Endothelial cell of umbilical vein (primary cell): Measurements from ENCODE around the gene SH3RF1. TPM values are rescaled to one million over a fixed set of nuclear protein-coding genes. Genes with fewer than 3 reads are reported as not detected.
A peak's percentile ranks its signal among the peaks of the same experiment; 100 is the strongest.

Source experiments
- BruUV-seq: library from RNA; stranded (reverse); fragments of 400-500 nt; replicated peaks from 2 replicates; lab custom pipeline; 2021; lab: Mats Ljungman, UMichigan
- CTCF ChIA-PET: fragments of 300-600, 350-600 bp; sonication (Branson Sonifier 250); formaldehyde crosslinking; loops from one replicate; lab custom pipeline; 2021; ENCODE audit warnings: antibody characterized with exemption, inconsistent platforms; lab: Charles Lee
- POLR2A ChIA-PET: fragments of 300-600, 350-600 bp; sonication (Branson Sonifier 250); formaldehyde crosslinking; loops from one replicate; lab custom pipeline; 2021; ENCODE audit warnings: antibody characterized with exemption, inconsistent platforms; lab: Charles Lee
- DNase-seq: peaks from one replicate; pipeline ENCODE4 v3.0.0-alpha.2; 2011; ENCODE audit warnings: low read depth, low spot score
- FAIRE-seq: peaks from 2 replicates; lab custom pipeline; 2011; peaks lifted over from hg19 to GRCh38; lab: Jason Lieb, UNC
- H2AFZ ChIP-seq: 2 replicates; pipeline ENCODE4 v1.6.0; 2012; ENCODE audit warnings: low read depth, low read length, control low read depth, inconsistent platforms
- H3K27ac ChIP-seq: 2 replicates; pipeline ENCODE4 v1.5.1; 2011; ENCODE audit warnings: low read depth, mild to moderate bottlenecking, control low read depth, low read length, moderate library complexity; ENCODE audit not compliant: insufficient read depth
- H3K27me3 ChIP-seq, 2 experiments: 2 replicates each; pipeline versions ENCODE4 v1.6.0 to v1.6.1; 2011; ENCODE audit warnings: low read length in 2 of 2, mixed read lengths in 1 of 2; ENCODE audit not compliant: control insufficient read depth in 2 of 2, insufficient read depth in 2 of 2
- H3K36me3 ChIP-seq, 2 experiments: 2 replicates in 1 of 2; 3 replicates in 1 of 2; pipeline ENCODE4 v1.5.1; 2011; ENCODE audit warnings: low read length in 2 of 2, mild to moderate bottlenecking in 1 of 2, moderate library complexity in 1 of 2; ENCODE audit not compliant: control insufficient read depth in 2 of 2, insufficient read depth in 2 of 2; ENCODE audit errors: extremely low read depth in 1 of 2
- H3K4me1 ChIP-seq: 3 replicates; pipeline ENCODE4 v1.5.1; 2011; ENCODE audit warnings: mild to moderate bottlenecking, low read length; ENCODE audit not compliant: control insufficient read depth, insufficient read depth; ENCODE audit errors: extremely low read depth
- H3K4me2 ChIP-seq: 2 replicates; pipeline ENCODE4 v1.6.1; 2011; ENCODE audit warnings: low read length, control low read depth, mixed read lengths; ENCODE audit not compliant: insufficient read depth
- H3K4me3 ChIP-seq, 3 experiments: fragments of 200-600 bp in 1 of 3; sonication (generic), shearing (Covaris generic) in 1 of 3; replicated peaks in 1 of 3; 2 replicates each; pipeline ENCODE4 v1.5.1; 2011 to 2016; ENCODE audit warnings: control low read depth in 3 of 3, low read length in 3 of 3, mild to moderate bottlenecking in 2 of 3, inconsistent platforms in 1 of 3, low read depth in 1 of 3, moderate library complexity in 1 of 3; ENCODE audit not compliant: insufficient read depth in 1 of 3
- H3K79me2 ChIP-seq: 2 replicates; pipeline ENCODE4 v1.6.0; 2012; ENCODE audit warnings: low read length, inconsistent platforms; ENCODE audit not compliant: control insufficient read depth, insufficient read depth
- H3K9ac ChIP-seq: replicated peaks from 2 replicates; pipeline ENCODE3; 2011; ENCODE audit warnings: low read length, control low read depth; ENCODE audit not compliant: insufficient read depth; ENCODE audit errors: extremely low read depth
- H3K9me1 ChIP-seq: replicated peaks from 3 replicates; pipeline ENCODE4 v1.6.0; 2011; ENCODE audit warnings: mild to moderate bottlenecking, low read length; ENCODE audit not compliant: control insufficient read depth, insufficient read depth; ENCODE audit errors: extremely low read depth
- H3K9me3 ChIP-seq: replicated peaks from 2 replicates; pipeline ENCODE4 v1.5.1; 2012; ENCODE audit warnings: low read length, inconsistent platforms; ENCODE audit not compliant: control insufficient read depth, insufficient read depth
- H4K20me1 ChIP-seq: replicated peaks from 2 replicates; pipeline ENCODE3; 2011; ENCODE audit warnings: mild to moderate bottlenecking, low read length; ENCODE audit not compliant: control insufficient read depth, insufficient read depth; ENCODE audit errors: extremely low read depth
- CTCF ChIP-seq, 2 donors: IDR thresholded peaks; 1 replicate in 1 of 2; 2 replicates in 1 of 2; pipeline ENCODE4 v1.5.1; 2011; ENCODE audit warnings: low read length in 2 of 2, mild to moderate bottlenecking in 2 of 2, moderate library complexity in 2 of 2, control low read depth in 1 of 2, inconsistent platforms in 1 of 2, low read depth in 1 of 2; ENCODE audit not compliant: insufficient read depth in 1 of 2; ENCODE audit errors: extremely low read depth in 1 of 2
- EZH2 ChIP-seq: IDR thresholded peaks from 2 replicates; pipeline ENCODE4 v1.6.1; 2012; ENCODE audit warnings: borderline replicate concordance, low read depth, mild to moderate bottlenecking, moderate library complexity, low read length, inconsistent platforms; ENCODE audit not compliant: severe bottlenecking
- FOS ChIP-seq: IDR thresholded peaks from 2 replicates; pipeline ENCODE4 v1.6.1; 2011; ENCODE audit warnings: mild to moderate bottlenecking, low read length, moderate library complexity, borderline replicate concordance; ENCODE audit not compliant: insufficient read depth
- GATA2 ChIP-seq: IDR thresholded peaks from 2 replicates; pipeline ENCODE4 v1.7.0; 2011; ENCODE audit warnings: low read depth, mild to moderate bottlenecking, moderate library complexity, mixed read lengths, low read length; ENCODE audit not compliant: insufficient read length, insufficient read depth
- JUN ChIP-seq: IDR thresholded peaks from 2 replicates; pipeline ENCODE4 v1.6.1; 2011; ENCODE audit warnings: borderline replicate concordance, low read depth; ENCODE audit not compliant: insufficient read length, insufficient read depth
- MAX ChIP-seq: IDR thresholded peaks from 2 replicates; pipeline ENCODE4 v1.6.1; 2011; ENCODE audit not compliant: insufficient read depth, insufficient read length
- MYC ChIP-seq: IDR thresholded peaks from one replicate; pipeline ENCODE4 v1.6.1; 2011; ENCODE audit warnings: mild to moderate bottlenecking, low read depth, low read length
- POLR2A ChIP-seq: IDR thresholded peaks from 2 replicates; pipeline ENCODE4 v1.6.1; 2012; ENCODE audit warnings: low read depth, mild to moderate bottlenecking, control low read depth, low read length
- POLR2AphosphoS5 ChIP-seq: IDR thresholded peaks from 2 replicates; pipeline ENCODE4 v1.6.1; 2012; ENCODE audit warnings: low read depth, mild to moderate bottlenecking, control low read depth, low read length, moderate library complexity; ENCODE audit not compliant: insufficient read depth
- dilution Hi-C: fragments of 300-500 bp; cut with MboI; formaldehyde crosslinking; loops from one replicate; pipeline ENCODE4 v1.15.0; 2019; ENCODE audit warnings: low sequenced_read_pairs; ENCODE audit not compliant: extremely low pct_ligation_motif_present
- intact Hi-C: fragments of 100-400 bp; cut with micrococcal nuclease; formaldehyde crosslinking; loops from one replicate; pipeline ENCODE4 v1.10.0; 2022
- polyA plus RNA-seq, 4 experiments: library from polyadenylated mRNA; depleted of rRNA in 3 of 4; stranded (reverse) in 3 of 4; unstranded in 1 of 4; fragments of >200 nt; gene quantifications; 2 replicates each; pipeline versions ENCODE4 v1.2.1 to v1.2.3, GENCODE V29; 2011 to 2012; ENCODE audit warnings: missing spikeins in 1 of 4
- total RNA-seq: library from RNA; stranded (reverse); gene quantifications from 2 replicates; pipeline ENCODE4 v1.2.3, GENCODE V29; 2021

The SH3RF1 gene
- total and polyA plus RNA-seq, 2 donors (not counting 3 experiments of a cell fraction or from before 2014, with no cell fraction given) = 16.2 to 24.9 TPM

GRCh38 chr4:169272265-169272886 lies 1.6 kb upstream of the SH3RF1 start:
- TF ChIP-seq MYC = no peak
- TF ChIP-seq EZH2 = no peak
- TF ChIP-seq MAX = no peak
- TF ChIP-seq GATA2 = no peak
- no peak for TF ChIP-seq POLR2A
- no peak for TF ChIP-seq JUN
- TF ChIP-seq POLR2AphosphoS5 = no peak
- no peak for TF ChIP-seq FOS
- no peak for TF ChIP-seq CTCF (IDR thresholded peaks at IDR 0.05; ENCODE audit: extremely low read depth in 1 of 2, insufficient read depth in 1 of 2, low read depth in 1 of 2, low read length in 2 of 2)
- no peak overlapping the region for H3K27ac ChIP-seq
- POLR2A ChIA-PET = interaction anchor here (0.8 to 1.2 kb wide), 3 partner anchors 18 to 71 kb away, joined by 3 to 4 read pairs (median 3); no protein-coding TSS in a partner anchor
- H4K20me1 ChIP-seq = no peaks in the 10 kb centered on the region
- peaks cover 33% of the 10 kb centered on the region for H3K79me2 ChIP-seq
- FAIRE-seq (peak; percentile 42), DNase-seq (peak; percentile 28)
- H2AFZ ChIP-seq = peak overlapping the region; percentile 22
- no peaks in the 10 kb centered on the region for H3K27me3 ChIP-seq
- dilution Hi-C loops = no loop called here
- no peaks in the 10 kb centered on the region for H3K36me3 ChIP-seq
- no peaks in the 10 kb centered on the region for H3K9me3 ChIP-seq
- peak overlapping the region; percentile 81 for H3K4me2 ChIP-seq
- peaks cover 33% of the 10 kb centered on the region for H3K4me1 ChIP-seq
- no peak overlapping the region for H3K9ac ChIP-seq
- intact Hi-C loops = no loop called here
- no peaks in the 10 kb centered on the region for H3K9me1 ChIP-seq
- BruUV-seq = no TSS peak
- CTCF ChIA-PET = interaction anchor here (0.9 to 1.4 kb wide), 7 partner anchors 9 to 349 kb away, joined by 3 to 5 read pairs (median 3); partner anchors contain the start of gene CBR4
- H3K4me3 ChIP-seq = peak overlapping the region in 1 of 3 experiments; percentile 99
